ENCODE results near the gene SWSAP1.

DNA sequence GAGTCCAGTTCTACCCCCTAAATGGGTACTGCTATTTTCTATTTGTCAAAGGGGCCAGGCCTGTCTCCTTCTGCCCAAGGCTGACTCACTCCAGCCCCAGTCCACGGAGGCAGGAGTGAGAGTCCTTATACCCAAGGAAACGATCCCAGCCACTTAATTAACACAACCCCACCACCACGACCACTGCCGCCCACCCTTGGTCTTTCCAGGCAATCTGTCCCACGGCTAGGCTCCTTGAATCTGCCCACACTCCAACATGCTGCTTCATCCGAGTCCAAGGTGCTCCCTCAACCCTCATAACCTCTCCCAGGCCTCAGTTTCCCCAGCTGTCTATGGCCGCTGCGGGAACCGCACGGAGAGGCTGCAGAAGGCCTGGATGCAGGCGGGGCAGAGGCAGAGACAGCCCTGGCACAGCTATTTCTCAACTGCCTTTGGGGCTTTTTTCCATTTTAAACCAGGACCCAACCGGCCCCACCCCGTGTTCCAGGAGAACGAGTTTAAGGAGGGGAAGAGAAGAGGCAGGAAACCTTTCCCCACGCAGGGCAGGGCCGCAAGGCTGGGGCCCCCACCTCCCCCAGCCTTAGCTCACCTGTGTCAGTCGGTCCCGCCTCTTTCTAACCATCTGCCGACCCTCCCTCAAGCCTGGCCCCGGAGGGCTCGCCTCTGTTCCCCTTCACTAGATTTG is 35.8 kb upstream of the SWSAP1 start:
- TF ChIP-seq GATA2 (IDR thresholded peaks at IDR 0.05; ENCODE audit: low read depth, low read length) (no peak), GATA3 (IDR thresholded peaks at IDR 0.05; ENCODE audit: low read depth, low read length) (no peak)
